Measurements from ENCODE around the gene ARHGAP10. TPM values are rescaled to one million over a fixed set of nuclear protein-coding genes. Genes with fewer than 3 reads are reported as not detected.

ARHGAP10 gene
- total RNA-seq, 2 experiments from 2014 or later: 5.8 to 6.1 TPM

GRCh38 chr4:147741190-147741788 lies 9.4 kb downstream of the ARHGAP10 start:
- peaks cover 10% of the 10 kb centered on the region for H3K4me1 Mint-ChIP-seq

GRCh38 chr4:147747787-147748454 lies 16.0 kb downstream of the ARHGAP10 start:
- Mint-ChIP-seq H3K36me3 (no peaks in the 10 kb centered on the region), H3K4me1 (no peaks in the 10 kb centered on the region), H3K9me3 (no peaks in the 10 kb centered on the region), H3K27ac (no peak overlapping the region), H3K4me3 (no peak overlapping the region), H3K27me3 (no peaks in the 10 kb centered on the region)
- DNase-seq: no peak

More at GRCh38 chr4:147741190-147741788, 9.4 kb downstream of the ARHGAP10 start:
- Mint-ChIP-seq H3K27me3 (no peaks in the 10 kb centered on the region), H3K9me3 (no peaks in the 10 kb centered on the region), H3K4me3 (no peak overlapping the region), H3K36me3 (peaks cover 2% of the 10 kb centered on the region), H3K27ac (no peak overlapping the region)
- DNase-seq: no peak

- Mint-ChIP-seq H3K4me3 (no peak overlapping the region), H3K27ac (no peak overlapping the region), H3K27me3 (no peaks in the 10 kb centered on the region), H3K9me3 (no peaks in the 10 kb centered on the region), H3K4me1 (no peaks in the 10 kb centered on the region), H3K36me3 (no peaks in the 10 kb centered on the region)
- no peak for DNase-seq
Measured at GRCh38 chr4:147749811-147750321, 18.0 kb downstream of the ARHGAP10 start.

- Mint-ChIP-seq H3K36me3 (peaks cover 4% of the 10 kb centered on the region), H3K27me3 (no peaks in the 10 kb centered on the region), H3K9me3 (no peaks in the 10 kb centered on the region), H3K4me3 (no peak overlapping the region), H3K27ac (no peak overlapping the region), H3K4me1 (peaks cover 2% of the 10 kb centered on the region)
- no peak for DNase-seq
Measured at GRCh38 chr4:147753047-147753446, 21.2 kb downstream of the ARHGAP10 start.

GRCh38 chr4:147754037-147754445 lies 22.2 kb downstream of the ARHGAP10 start:
- peaks cover 2% of the 10 kb centered on the region for H3K4me1 Mint-ChIP-seq
- H3K4me3 Mint-ChIP-seq: no peak overlapping the region
- no peak overlapping the region for H3K27ac Mint-ChIP-seq
- H3K9me3 Mint-ChIP-seq: no peaks in the 10 kb centered on the region
- DNase-seq: no peak
- H3K36me3 Mint-ChIP-seq: peaks cover 4% of the 10 kb centered on the region
- no peaks in the 10 kb centered on the region for H3K27me3 Mint-ChIP-seq

GRCh38 chr4:147755561-147756295 lies 23.8 kb downstream of the ARHGAP10 start:
- no peak overlapping the region for H3K4me3 Mint-ChIP-seq
- peaks cover 4% of the 10 kb centered on the region for H3K36me3 Mint-ChIP-seq
- H3K9me3 Mint-ChIP-seq: no peaks in the 10 kb centered on the region
- peaks cover 4% of the 10 kb centered on the region for H3K4me1 Mint-ChIP-seq
- H3K27me3 Mint-ChIP-seq: no peaks in the 10 kb centered on the region
- no peak for DNase-seq
- H3K27ac Mint-ChIP-seq: no peak overlapping the region

GRCh38 chr4:147756417-147756816 lies 24.5 kb downstream of the ARHGAP10 start:
- DNase-seq: no peak
- peaks cover 4% of the 10 kb centered on the region for H3K36me3 Mint-ChIP-seq
- H3K27me3 Mint-ChIP-seq: no peaks in the 10 kb centered on the region
- no peak overlapping the region for H3K27ac Mint-ChIP-seq
- H3K4me3 Mint-ChIP-seq: no peak overlapping the region
- no peaks in the 10 kb centered on the region for H3K9me3 Mint-ChIP-seq
- H3K4me1 Mint-ChIP-seq: peaks cover 6% of the 10 kb centered on the region

- H3K4me1 Mint-ChIP-seq: peaks cover 6% of the 10 kb centered on the region
- H3K27me3 Mint-ChIP-seq: no peaks in the 10 kb centered on the region
- DNase-seq: no peak
- no peak overlapping the region for H3K27ac Mint-ChIP-seq
- no peak overlapping the region for H3K4me3 Mint-ChIP-seq
- H3K36me3 Mint-ChIP-seq: peaks cover 4% of the 10 kb centered on the region
- H3K9me3 Mint-ChIP-seq: no peaks in the 10 kb centered on the region
Measured at GRCh38 chr4:147760176-147760575, 28.3 kb downstream of the ARHGAP10 start.

GRCh38 chr4:147760695-147761094 lies 28.8 kb downstream of the ARHGAP10 start:
- H3K36me3 Mint-ChIP-seq: peaks cover 4% of the 10 kb centered on the region
- H3K4me3 Mint-ChIP-seq: no peak overlapping the region
- no peak for DNase-seq
- H3K27me3 Mint-ChIP-seq: no peaks in the 10 kb centered on the region
- H3K27ac Mint-ChIP-seq: no peak overlapping the region
- no peaks in the 10 kb centered on the region for H3K9me3 Mint-ChIP-seq
- peaks cover 4% of the 10 kb centered on the region for H3K4me1 Mint-ChIP-seq

GRCh38 chr4:147761218-147761883 lies 29.5 kb downstream of the ARHGAP10 start:
- no peak for DNase-seq
- Mint-ChIP-seq H3K27me3 (no peaks in the 10 kb centered on the region), H3K36me3 (peaks cover 4% of the 10 kb centered on the region), H3K27ac (no peak overlapping the region), H3K4me1 (peaks cover 4% of the 10 kb centered on the region), H3K9me3 (no peaks in the 10 kb centered on the region), H3K4me3 (no peak overlapping the region)

GRCh38 chr4:147764337-147764736 lies 32.4 kb downstream of the ARHGAP10 start:
- Mint-ChIP-seq H3K27ac (no peak overlapping the region), H3K4me1 (peaks cover 9% of the 10 kb centered on the region), H3K9me3 (no peaks in the 10 kb centered on the region), H3K27me3 (no peaks in the 10 kb centered on the region), H3K4me3 (no peak overlapping the region), H3K36me3 (no peaks in the 10 kb centered on the region)
- DNase-seq: no peak

- no peaks in the 10 kb centered on the region for H3K9me3 Mint-ChIP-seq
- DNase-seq: no peak
- H3K4me1 Mint-ChIP-seq: peaks cover 14% of the 10 kb centered on the region
- no peaks in the 10 kb centered on the region for H3K27me3 Mint-ChIP-seq
- H3K4me3 Mint-ChIP-seq: no peak overlapping the region
- no peak overlapping the region for H3K27ac Mint-ChIP-seq
- H3K36me3 Mint-ChIP-seq: no peaks in the 10 kb centered on the region
Measured at GRCh38 chr4:147765121-147765529, 33.2 kb downstream of the ARHGAP10 start.

GRCh38 chr4:147768113-147768512 lies 36.2 kb downstream of the ARHGAP10 start:
- Mint-ChIP-seq H3K4me3 (no peak overlapping the region), H3K27ac (no peak overlapping the region), H3K9me3 (no peaks in the 10 kb centered on the region), H3K27me3 (no peaks in the 10 kb centered on the region), H3K4me1 (peaks cover 9% of the 10 kb centered on the region), H3K36me3 (no peaks in the 10 kb centered on the region)
- DNase-seq: no peak

GRCh38 chr4:147769386-147769785 lies 37.5 kb downstream of the ARHGAP10 start:
- Mint-ChIP-seq H3K4me1 (peaks cover 11% of the 10 kb centered on the region), H3K9me3 (no peaks in the 10 kb centered on the region), H3K27me3 (no peaks in the 10 kb centered on the region), H3K27ac (no peak overlapping the region), H3K4me3 (no peak overlapping the region), H3K36me3 (no peaks in the 10 kb centered on the region)
- DNase-seq: no peak

GRCh38 chr4:147770831-147771230 lies 38.9 kb downstream of the ARHGAP10 start:
- Mint-ChIP-seq H3K27me3 (no peaks in the 10 kb centered on the region), H3K4me1 (peaks cover 11% of the 10 kb centered on the region), H3K36me3 (no peaks in the 10 kb centered on the region), H3K4me3 (no peak overlapping the region), H3K9me3 (no peaks in the 10 kb centered on the region), H3K27ac (no peak overlapping the region)
- no peak for DNase-seq

Data from activated naive CD8-positive, alpha-beta T cell treated with anti-CD3 and anti-CD28 coated beads for 36 hours (primary cell).